HG03060 (cell line): ENCODE measurements around the gene NSL1.
"Not testable (repeated sequence)": the region's sequence is repeated elsewhere in the genome, so short reads cannot be mapped to it uniquely, and the experiment has no call there.

Experiments used
- ATAC-seq: cut with Tn5 transposase; IDR thresholded peaks from one replicate; pipeline ENCODE4 v1.9.1; 2021; ENCODE audit warnings: low read depth, moderate number of reproducible peaks; ENCODE audit not compliant: unreplicated experiment

Gene NSL1

DNA sequence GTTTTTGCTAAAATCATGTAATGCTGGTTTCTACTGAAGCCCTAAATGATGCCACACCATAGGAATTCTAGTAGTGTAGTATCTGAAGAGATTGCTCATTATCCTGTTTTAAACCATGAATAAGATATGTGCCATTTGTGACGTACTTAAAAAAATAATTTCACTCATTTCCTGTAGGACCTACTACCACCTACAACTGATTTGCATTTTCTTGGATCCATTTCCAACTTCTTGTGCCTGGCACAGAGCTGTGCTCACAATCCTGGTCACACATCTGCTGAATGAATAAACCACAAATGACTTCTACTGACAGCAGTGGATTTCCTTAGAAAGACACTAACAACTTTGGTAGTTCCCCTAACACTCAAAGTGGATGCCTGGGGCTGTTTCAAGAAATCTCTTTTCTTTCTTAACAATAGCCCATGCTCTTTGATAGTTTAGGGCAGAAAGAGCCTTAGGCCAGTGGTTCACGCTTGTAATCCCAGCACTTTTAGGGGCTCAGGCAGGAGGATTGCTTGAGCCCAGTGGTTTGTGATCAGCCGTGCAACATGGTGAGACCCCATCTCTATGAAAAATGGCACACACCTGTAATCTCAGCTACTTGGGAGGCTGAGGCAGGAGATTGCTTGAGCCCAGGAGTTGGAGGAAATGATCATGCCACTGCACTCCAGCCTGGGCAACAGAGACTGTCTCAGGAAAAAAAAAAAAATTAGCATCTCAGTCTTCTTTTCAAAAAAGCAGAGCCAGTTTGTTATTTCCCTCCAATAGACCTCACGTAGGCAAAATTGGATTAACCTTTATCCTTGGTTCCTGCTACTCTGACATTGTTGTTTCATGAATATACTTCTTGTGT, 78.9 kb downstream of the NSL1 start:
- no peak for ATAC-seq

GRCh38 chr1:212711974-212712373, 79.6 kb downstream of the NSL1 start:
- not testable (repeated sequence) for ATAC-seq

GRCh38 chr1:212710566-212710965, 81.0 kb downstream of the NSL1 start:
- no peak for ATAC-seq

GRCh38 chr1:212703991-212704564, 87.5 kb downstream of the NSL1 start:
- no peak for ATAC-seq

DNA sequence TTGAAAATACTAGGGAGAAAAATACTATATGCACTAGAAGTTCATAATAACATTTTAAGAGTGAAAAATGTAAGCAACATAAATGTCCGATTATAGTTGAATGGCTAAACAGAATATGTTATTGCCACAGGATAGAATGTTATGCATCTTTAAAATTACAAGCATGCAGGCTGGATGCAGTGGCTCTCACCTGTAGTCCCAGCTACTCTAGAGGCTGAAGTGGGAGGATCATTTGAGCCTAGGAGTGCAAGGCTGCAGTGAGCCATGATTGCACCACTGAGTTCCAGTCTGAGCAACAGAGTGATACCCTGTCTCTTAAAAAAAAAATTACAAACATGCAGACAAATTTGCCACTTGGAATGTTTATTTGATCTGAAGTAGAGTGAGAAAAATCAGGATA, 88.9 kb downstream of the NSL1 start:
- ATAC-seq: no peak

DNA sequence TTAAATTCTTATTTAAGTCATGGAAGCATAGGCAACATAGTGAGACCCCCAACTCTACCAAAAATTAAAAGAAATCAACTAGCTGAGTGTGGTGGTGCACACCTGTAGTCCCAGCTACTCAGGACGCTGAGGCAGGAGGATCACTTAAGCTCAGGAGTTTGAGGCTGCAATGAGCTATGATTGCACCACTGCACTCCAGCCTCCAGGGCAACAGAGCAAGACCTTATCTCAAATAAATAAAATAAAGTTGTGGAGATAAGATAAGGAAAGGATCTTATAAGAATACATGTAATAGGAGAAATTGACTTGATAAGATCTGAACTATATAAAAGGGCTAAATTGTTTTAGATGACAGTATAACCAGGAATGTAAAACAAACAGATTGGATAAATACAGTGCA, 89.7 kb downstream of the NSL1 start:
- no peak for ATAC-seq

DNA sequence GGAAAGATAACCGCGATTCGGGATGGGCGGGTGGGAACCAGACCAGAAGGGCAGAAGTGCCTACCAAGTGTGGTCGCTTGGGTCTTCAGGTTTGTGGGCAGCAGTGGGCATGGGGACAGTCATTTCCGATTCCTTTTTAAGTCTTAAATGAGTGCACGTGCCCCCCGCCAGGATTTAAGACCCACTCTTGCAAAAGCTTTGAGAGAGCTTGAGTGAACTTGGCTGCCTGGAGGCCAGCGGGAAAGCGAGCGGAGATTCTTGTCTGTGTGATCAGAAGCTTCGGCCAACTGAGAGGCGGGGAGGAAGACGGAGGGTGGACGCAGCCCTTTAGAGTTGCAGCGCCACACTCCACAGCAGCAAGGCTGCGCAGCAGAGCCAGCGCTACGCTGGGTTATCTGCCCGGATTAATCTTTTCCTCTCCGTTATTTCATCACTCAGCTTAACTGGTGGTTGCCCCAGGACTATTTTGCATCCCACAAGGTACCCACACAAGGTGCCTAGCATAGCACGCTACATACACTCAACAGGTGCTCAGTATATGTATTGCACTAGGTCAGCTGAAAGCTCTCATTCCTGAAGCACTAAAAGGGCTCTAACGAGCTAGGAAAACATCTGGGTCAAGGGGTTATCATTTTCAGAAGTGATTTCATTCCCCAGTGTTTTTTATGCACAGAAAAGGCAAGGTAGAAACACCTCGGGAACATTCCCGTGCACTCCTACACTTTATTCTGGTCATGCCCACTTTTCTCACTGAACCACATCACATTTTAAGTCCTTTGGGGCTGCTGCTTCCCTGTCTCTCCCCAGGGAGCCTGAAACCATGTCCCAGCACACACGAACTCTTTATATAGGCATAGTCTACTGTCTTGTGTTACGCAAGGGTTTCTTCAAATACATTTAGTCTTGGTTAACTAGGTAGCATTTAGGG, 90.4 kb downstream of the NSL1 start:
- ATAC-seq: peak; percentile 31

GRCh38 chr1:212700223-212700891, 91.2 kb downstream of the NSL1 start:
- ATAC-seq: no peak

GRCh38 chr1:212699625-212700222, 91.9 kb downstream of the NSL1 start, which contains the start of gene BATF3:
Gene BATF3, minus strand, starts transcription at chr1:212699840. Its CDS starts 78 bp downstream, at chr1:212699762.
- no peak for ATAC-seq

- ATAC-seq: no peak
Measured at GRCh38 chr1:212699104-212699624, 92.4 kb downstream of the NSL1 start.

GRCh38 chr1:212698467-212699103, 93.0 kb downstream of the NSL1 start:
- ATAC-seq: no peak

DNA sequence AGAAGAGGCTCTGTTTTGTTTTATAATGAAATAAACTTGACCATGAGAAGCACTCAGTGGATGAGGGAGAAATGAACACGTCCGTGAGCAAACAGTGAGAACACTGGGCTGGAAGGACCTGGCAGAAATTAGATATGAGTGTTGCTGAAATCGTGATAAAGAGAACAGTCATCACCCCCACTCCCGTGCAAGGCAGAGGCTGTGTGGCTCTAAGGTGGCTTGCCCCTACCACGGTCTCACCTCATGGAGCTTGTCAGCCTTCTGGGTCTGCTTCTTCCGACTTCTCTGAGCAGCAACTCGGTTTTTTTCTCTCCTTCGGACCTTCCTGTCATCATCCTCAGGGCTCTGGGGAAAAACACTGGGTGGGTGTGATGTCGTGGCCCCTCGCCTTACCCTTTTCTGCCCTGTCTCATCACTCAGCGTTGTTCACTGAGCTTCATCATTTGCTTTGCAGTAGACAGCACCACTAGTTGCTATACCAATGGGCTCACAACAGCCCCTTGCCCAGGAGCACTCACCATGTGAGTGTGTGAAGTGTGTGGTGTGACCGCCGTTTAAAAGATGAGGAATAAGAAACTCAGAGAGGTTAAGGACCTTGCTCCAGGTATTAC, 94.8 kb downstream of the NSL1 start:
- ATAC-seq: no peak

DNA sequence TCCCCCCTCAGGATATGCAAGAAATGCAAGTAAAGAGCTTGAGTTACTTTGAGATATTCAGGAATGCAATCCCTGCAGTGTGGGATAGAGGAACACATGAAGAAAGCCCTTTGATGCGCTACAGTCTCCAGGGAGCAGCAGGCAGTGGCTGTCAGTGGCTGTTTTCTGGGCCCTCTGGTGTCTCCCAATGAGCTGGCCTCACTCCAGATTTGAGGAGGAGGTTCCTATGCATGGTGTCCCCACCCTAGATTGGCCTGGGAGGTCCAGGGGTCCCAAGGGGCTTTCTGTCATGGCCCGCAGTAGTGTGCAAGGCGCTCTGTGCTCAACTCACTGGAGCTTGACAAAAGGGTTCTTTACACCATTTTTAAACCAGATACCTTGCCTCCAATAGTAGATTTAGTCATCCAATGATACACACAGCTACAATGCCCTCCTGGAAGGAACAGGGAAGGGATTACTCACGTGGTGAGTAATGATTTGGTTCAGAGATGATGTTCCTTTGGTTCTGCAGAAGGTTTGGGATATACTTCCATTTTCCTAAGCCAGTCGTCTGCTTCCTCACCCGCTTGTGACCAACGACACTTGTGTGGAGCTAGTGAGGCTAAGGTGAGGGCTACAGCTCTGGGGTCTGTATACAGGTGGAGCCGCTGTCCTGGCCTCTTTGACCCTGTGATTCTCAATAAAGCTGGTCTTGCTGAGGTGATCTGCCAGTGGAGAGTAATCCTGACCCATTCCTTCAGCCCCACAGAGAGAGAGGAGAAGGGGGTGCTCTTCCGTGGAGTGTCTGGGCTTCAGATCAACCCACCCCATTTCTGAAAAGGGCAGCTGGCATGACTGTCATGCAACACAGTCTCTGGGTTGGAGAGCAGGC, 98.6 kb downstream of the NSL1 start:
- ATAC-seq: no peak

GRCh38 chr1:212691561-212692071, 100.0 kb downstream of the NSL1 start:
- ATAC-seq: peak; percentile 43

DNA sequence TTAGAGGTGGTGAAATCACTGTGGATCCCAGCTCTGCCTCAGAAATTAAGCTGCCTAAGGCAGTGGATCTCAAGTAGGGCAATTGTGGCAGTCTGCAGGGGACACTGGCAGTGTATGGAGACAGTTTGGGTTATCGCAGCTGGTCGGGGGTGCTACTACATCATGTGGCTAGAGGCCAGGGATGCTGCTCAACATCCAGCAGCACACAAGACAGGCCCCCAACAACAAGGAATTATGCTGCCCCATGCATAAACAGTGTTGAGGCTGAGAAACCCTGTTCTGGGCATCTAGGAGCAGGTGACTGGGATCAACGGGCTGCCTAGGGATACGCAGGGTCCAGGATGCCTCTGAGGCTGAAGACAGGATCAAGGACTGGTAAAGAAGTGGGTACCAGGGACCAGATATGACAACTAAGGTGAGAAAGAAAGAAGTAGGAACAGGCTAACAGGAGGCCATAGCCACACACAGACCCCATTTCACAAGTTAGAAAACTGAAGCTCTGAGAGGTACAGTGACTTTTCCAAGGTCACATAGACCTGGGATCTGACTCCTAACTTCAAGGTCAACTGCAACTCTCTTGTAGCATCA, 100.7 kb downstream of the NSL1 start:
- no peak for ATAC-seq

- no peak for ATAC-seq
Measured at GRCh38 chr1:212689758-212690529, 101.6 kb downstream of the NSL1 start.
